ENCODE data around the gene GRAMD1A.
A peak's percentile ranks its signal among the peaks of the same experiment; 100 is the strongest.

GRAMD1A gene

DNA sequence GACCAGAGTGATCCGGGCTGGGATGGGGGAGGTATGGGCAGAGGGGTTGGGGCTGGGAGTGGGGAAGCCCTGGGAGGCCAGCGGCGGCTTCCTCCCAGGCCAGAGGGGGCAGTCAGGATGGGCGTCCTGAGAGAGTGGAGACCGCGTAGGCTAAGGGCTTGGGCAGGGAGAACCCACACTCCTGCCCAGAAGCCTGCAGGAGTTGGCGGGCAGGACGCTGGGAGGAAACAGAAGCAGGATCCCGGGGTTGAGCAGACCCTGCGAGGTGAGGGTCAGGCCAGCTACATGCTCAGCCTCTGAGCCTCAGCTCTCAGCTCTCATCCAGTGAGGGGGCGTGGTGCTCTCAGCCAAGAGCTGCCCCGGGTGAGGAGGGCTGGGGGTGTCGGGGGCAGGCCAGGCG, 22.3 kb downstream of the GRAMD1A start:
- peaks cover 11 to 12% of the 10 kb centered on the region in 2 experiments for H3K4me1 ChIP-seq (ENCODE audit: control insufficient read depth in 1 of 2, insufficient read depth in 1 of 2, low read depth in 1 of 2, low read length in 1 of 2)
- H3K9me3 ChIP-seq, result no peaks in the 10 kb centered on the region
- TF ChIP-seq, protein P1, sequence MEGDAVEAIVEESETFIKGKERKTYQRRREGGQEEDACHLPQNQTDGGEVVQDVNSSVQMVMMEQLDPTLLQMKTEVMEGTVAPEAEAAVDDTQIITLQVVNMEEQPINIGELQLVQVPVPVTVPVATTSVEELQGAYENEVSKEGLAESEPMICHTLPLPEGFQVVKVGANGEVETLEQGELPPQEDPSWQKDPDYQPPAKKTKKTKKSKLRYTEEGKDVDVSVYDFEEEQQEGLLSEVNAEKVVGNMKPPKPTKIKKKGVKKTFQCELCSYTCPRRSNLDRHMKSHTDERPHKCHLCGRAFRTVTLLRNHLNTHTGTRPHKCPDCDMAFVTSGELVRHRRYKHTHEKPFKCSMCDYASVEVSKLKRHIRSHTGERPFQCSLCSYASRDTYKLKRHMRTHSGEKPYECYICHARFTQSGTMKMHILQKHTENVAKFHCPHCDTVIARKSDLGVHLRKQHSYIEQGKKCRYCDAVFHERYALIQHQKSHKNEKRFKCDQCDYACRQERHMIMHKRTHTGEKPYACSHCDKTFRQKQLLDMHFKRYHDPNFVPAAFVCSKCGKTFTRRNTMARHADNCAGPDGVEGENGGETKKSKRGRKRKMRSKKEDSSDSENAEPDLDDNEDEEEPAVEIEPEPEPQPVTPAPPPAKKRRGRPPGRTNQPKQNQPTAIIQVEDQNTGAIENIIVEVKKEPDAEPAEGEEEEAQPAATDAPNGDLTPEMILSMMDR (IDR thresholded peaks at IDR 0.05), result no peak
- H3K27me3 ChIP-seq, result no peaks in the 10 kb centered on the region
- H3K27ac ChIP-seq, result peak overlapping the region; percentile 46
- peaks cover 100% of the 10 kb centered on the region for H3K36me3 ChIP-seq
- no peak overlapping the region for H3K4me3 ChIP-seq (ENCODE audit: low read depth in 1 of 2, low read length in 1 of 2)

DNA sequence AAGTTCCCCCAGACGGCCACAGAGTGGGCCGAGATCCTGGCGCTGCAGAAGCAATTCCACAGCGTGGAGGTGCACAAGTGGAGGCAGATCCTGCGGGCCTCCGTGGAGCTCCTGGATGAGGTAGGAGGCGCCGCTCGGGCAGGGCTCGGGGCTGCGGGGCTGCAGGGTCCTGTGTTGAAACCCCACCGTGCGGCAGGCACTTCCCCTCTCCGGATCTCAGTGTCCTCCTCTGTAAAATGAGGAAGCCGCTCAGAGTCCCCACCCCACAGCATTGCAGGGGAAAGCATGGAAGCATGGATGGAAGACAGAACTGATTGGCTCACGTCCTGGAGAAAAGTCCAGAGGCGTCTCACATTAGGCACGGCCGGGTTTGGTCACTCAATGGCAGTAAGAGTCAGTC, 23.3 kb downstream of the GRAMD1A start:
- no peak overlapping the region for H3K4me3 ChIP-seq (ENCODE audit: low read depth in 1 of 2, low read length in 1 of 2)
- TF ChIP-seq, protein P1 (IDR thresholded peaks at IDR 0.05), result no peak
- H3K36me3 ChIP-seq, result peaks cover 100% of the 10 kb centered on the region
- H3K9me3 ChIP-seq, result no peaks in the 10 kb centered on the region
- H3K27me3 ChIP-seq, result no peaks in the 10 kb centered on the region
- peak overlapping the region; percentile 46 for H3K27ac ChIP-seq
- peaks cover 11 to 12% of the 10 kb centered on the region in 2 experiments for H3K4me1 ChIP-seq (ENCODE audit: control insufficient read depth in 1 of 2, insufficient read depth in 1 of 2, low read depth in 1 of 2, low read length in 1 of 2)

DNA sequence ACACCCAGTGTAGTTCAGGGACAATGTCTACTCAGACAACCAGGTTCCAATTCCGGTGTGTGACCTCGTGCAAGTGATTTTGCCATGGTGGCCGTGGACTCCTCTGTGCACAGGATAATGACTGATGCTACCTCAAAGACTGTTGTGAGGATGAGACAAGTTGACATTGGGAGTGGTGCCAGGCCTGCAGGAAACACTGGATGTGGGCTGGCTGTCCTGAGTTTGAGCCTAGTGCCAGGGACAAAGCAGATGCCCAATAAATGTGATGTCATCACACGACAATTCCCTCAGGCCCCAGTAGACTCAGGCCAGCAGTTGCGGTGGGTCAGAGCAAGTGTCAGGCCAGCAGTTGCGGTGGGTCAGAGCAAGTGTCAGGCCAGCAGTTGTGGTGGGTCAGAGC, 24.0 kb downstream of the GRAMD1A start:
- Histone ChIP-seq H3K27ac (peak overlapping the region; percentile 46), H3K4me1 (ENCODE audit: control insufficient read depth in 1 of 2, insufficient read depth in 1 of 2, low read depth in 1 of 2, low read length in 1 of 2) (peaks cover 11 to 12% of the 10 kb centered on the region in 2 experiments), H3K9me3 (no peaks in the 10 kb centered on the region), H3K36me3 (peaks cover 98% of the 10 kb centered on the region), H3K4me3 (ENCODE audit: low read depth in 1 of 2, low read length in 1 of 2) (no peak overlapping the region), H3K27me3 (peaks cover 4% of the 10 kb centered on the region)
- TF ChIP-seq, protein P1 (IDR thresholded peaks at IDR 0.05), result no peak

DNA sequence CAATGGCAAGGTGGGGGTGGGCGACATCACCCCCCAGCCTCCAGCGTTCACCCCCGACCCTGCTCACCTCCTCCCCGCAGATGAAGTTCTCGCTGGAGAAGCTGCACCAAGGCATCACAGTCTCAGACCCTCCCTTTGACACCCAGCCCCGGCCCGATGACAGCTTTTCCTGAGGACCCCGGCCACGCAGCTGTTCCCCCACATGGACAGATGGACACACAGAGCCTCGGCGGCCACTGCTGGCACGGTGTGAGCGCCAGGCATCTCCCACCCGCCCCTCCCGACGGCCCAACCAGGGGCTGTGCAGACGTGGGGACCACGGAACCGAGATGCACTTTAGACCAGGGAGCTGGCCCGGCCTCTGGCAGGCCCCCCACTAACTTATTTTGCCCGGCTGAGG, 25.8 kb downstream of the GRAMD1A start:
- Histone ChIP-seq H3K36me3 (peaks cover 81% of the 10 kb centered on the region), H3K27me3 (peaks cover 22% of the 10 kb centered on the region)

DNA sequence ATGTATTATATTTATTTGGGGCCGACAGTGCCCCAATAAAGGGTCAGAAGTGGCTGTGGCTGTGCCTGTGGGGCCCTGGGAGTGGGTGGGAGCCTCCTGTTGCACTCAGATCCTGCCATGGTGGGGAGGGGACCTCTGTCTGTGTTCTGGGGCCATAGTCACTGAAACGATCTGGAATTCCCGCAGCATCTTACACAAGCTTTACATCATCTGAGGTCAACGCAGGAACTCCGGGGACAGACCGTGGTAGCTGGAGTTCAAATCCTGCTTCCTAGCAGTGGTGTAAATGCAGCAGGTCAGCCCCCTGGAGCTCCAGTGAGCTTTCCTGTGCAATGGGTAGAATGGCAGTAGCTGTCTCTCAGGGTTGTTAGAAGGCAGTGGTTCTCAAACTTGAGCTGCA, 26.3 kb downstream of the GRAMD1A start:
- Histone ChIP-seq H3K27me3 (peaks cover 27% of the 10 kb centered on the region), H3K4me3 (ENCODE audit: low read depth in 1 of 2, low read length in 1 of 2) (no peak overlapping the region), H3K4me1 (ENCODE audit: control insufficient read depth in 1 of 2, insufficient read depth in 1 of 2, low read depth in 1 of 2, low read length in 1 of 2) (peaks cover 17% of the 10 kb centered on the region in 2 experiments), H3K27ac (no peak overlapping the region), H3K9me3 (no peaks in the 10 kb centered on the region), H3K36me3 (peaks cover 76% of the 10 kb centered on the region)
- TF ChIP-seq, protein P1 (IDR thresholded peaks at IDR 0.05), result no peak

More for the DNA sequence above, 25.8 kb downstream of the GRAMD1A start:
- H3K9me3 ChIP-seq, result no peaks in the 10 kb centered on the region
- H3K4me3 ChIP-seq (ENCODE audit: low read depth in 1 of 2, low read length in 1 of 2), result no peak overlapping the region
- H3K27ac ChIP-seq, result no peak overlapping the region
- H3K4me1 ChIP-seq (ENCODE audit: control insufficient read depth in 1 of 2, insufficient read depth in 1 of 2, low read depth in 1 of 2, low read length in 1 of 2), result peaks cover 17% of the 10 kb centered on the region in 2 experiments
- TF ChIP-seq, protein P1 (IDR thresholded peaks at IDR 0.05), result no peak

DNA sequence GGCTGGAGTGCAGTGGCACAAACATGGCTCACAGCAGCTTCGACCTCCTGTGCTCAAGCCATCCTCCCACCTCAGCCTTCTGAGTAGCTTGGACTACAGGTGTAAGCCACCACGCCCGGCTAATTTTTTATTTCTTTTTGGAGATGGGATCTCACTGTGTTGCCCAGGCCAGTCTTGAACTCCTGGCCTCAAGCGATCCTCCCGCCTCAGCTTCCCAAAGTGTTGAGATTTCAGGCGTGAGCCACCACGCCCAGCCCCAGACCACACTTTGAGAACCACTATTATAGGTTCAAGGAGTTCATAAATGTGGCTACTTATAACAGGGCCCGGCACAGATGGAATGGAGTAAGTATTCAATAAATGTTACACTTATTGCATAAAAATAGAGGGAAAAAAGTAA, 26.9 kb downstream of the GRAMD1A start:
- peaks cover 70% of the 10 kb centered on the region for H3K36me3 ChIP-seq
- peak overlapping the region; percentile 5 for H3K27ac ChIP-seq
- H3K4me3 ChIP-seq (ENCODE audit: low read depth in 1 of 2, low read length in 1 of 2), result no peak overlapping the region
- no peaks in the 10 kb centered on the region for H3K9me3 ChIP-seq
- peaks cover 17% of the 10 kb centered on the region in 2 experiments for H3K4me1 ChIP-seq (ENCODE audit: control insufficient read depth in 1 of 2, insufficient read depth in 1 of 2, low read depth in 1 of 2, low read length in 1 of 2)
- peaks cover 33% of the 10 kb centered on the region for H3K27me3 ChIP-seq
- TF ChIP-seq, protein P1 (IDR thresholded peaks at IDR 0.05), result no peak
